Progenitor cell of endocrine pancreas (in vitro differentiated cells): Measurements from ENCODE around the gene ABR. TPM values are rescaled to one million over a fixed set of nuclear protein-coding genes. Genes with fewer than 3 reads are reported as not detected.

Source experiments
- DNase-seq: peaks from one replicate; pipeline ENCODE4 v3.0.0; 2021; ENCODE audit warnings: low spot score; ENCODE audit not compliant: unreplicated experiment
- H3K27ac Mint-ChIP-seq: 2 replicates; pipeline ENCODE4 v1.8.0; 2021; ENCODE audit warnings: mild to moderate bottlenecking, moderate library complexity, mixed read lengths
- H3K27me3 Mint-ChIP-seq: 2 replicates; pipeline ENCODE4 v1.8.0; 2021; ENCODE audit warnings: mixed read lengths
- H3K36me3 Mint-ChIP-seq: 2 replicates; pipeline ENCODE4 v1.8.0; 2022; ENCODE audit warnings: mixed read lengths; ENCODE audit not compliant: insufficient read depth
- H3K4me1 Mint-ChIP-seq: 2 replicates; pipeline ENCODE4 v1.8.0; 2021; ENCODE audit warnings: low read depth, mixed read lengths
- H3K4me3 Mint-ChIP-seq: 2 replicates; pipeline ENCODE4 v1.8.0; 2021; ENCODE audit warnings: low read depth, mild to moderate bottlenecking, moderate library complexity, mixed read lengths
- H3K9me3 Mint-ChIP-seq: 2 replicates; pipeline ENCODE4 v1.8.0; 2021; ENCODE audit warnings: low read depth, mixed read lengths
- total RNA-seq: library from RNA; stranded (reverse); gene quantifications from 2 replicates; pipeline ENCODE4 v1.2.1, GENCODE V29; 2021
- TF ChIP-seq, protein P1 (sequence below): fragments of 200-600 bp; sonication (generic); IDR thresholded peaks from one replicate; pipeline ENCODE4 v1.5.0; 2021; ENCODE audit warnings: antibody characterized with exemption, mild to moderate bottlenecking; ENCODE audit not compliant: unreplicated experiment

Gene ABR
- total RNA-seq, 1 donor from 2014 or later: 61.0 TPM

DNA sequence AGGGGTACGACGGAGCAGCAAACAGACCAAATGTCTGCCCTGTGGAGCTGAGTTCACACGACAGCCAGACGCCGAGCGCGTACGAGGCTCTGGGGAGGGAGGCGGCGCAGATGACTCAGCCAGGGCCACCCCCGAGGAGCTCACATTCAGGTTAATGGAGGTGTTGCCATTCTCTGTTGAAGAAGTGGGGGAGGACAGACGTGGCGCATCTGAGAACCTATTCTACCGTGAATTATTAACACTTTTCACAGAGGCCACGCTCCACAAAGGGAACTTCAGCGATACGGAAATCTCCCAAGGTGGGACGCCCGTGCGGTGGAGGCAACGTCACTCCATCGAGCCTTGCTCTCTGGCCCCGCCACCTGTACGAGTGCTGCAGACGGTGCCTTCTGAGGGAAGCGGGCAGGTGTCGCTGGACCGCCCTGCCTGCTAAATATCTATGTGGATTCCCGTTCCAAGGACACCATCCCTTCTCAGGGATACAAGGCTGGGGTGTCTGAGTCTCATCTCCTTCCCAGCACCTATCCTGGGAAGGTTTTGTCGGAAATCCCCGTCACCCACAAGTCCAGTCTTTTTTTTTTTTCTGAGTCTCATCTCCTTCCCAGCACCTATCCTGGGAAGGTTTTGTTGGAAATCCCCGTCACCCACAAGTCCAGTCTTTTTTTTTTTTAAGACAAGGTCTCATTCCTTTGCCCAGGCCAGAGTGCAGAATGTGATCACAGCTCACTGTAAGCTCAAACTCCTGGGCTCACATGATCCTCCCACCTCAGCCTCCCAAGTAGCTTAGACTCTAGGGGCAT lies 19.0 kb downstream of the ABR start:
- Mint-ChIP-seq H3K4me1 (no peaks in the 10 kb centered on the region), H3K36me3 (peaks cover 3% of the 10 kb centered on the region), H3K27me3 (no peaks in the 10 kb centered on the region), H3K9me3 (no peaks in the 10 kb centered on the region), H3K4me3 (no peak overlapping the region), H3K27ac (no peak overlapping the region)
- no peak for DNase-seq
- TF ChIP-seq, protein P1, sequence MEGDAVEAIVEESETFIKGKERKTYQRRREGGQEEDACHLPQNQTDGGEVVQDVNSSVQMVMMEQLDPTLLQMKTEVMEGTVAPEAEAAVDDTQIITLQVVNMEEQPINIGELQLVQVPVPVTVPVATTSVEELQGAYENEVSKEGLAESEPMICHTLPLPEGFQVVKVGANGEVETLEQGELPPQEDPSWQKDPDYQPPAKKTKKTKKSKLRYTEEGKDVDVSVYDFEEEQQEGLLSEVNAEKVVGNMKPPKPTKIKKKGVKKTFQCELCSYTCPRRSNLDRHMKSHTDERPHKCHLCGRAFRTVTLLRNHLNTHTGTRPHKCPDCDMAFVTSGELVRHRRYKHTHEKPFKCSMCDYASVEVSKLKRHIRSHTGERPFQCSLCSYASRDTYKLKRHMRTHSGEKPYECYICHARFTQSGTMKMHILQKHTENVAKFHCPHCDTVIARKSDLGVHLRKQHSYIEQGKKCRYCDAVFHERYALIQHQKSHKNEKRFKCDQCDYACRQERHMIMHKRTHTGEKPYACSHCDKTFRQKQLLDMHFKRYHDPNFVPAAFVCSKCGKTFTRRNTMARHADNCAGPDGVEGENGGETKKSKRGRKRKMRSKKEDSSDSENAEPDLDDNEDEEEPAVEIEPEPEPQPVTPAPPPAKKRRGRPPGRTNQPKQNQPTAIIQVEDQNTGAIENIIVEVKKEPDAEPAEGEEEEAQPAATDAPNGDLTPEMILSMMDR: no peak

DNA sequence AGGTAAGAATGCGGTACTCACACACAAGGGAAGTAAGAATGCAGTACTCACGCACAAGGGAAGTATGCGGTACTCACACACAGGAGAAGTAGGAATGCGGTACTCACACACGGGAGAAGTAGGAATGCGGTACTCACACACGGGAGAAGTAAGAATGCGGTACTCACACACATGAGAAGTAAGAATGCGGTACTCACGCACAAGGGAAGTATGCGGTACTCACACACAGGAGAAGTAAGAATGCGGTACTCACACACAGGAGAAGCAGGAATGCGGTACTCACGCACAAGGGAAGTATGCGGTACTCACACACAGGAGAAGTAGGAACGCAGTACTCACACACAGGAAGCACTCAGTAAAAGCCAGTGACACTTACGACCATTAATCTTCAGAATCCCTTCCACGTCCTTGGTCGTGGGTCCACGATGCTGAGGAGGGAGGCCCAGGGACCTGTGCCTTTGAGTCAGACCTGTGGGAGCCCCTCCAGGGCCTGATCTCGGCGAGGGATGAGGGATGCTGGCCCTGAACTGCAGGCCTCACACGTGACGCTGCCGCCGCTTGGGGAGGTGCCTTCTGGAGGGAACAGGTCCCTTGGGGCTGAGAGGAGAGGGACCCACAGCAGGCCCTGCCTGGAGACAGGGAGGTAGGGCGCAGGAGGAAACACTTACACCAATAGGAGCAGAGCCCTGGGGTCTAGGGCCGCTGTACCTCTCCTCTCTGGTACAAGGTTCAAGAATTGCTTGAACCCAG lies 20.2 kb downstream of the ABR start:
- DNase-seq: no peak

DNA sequence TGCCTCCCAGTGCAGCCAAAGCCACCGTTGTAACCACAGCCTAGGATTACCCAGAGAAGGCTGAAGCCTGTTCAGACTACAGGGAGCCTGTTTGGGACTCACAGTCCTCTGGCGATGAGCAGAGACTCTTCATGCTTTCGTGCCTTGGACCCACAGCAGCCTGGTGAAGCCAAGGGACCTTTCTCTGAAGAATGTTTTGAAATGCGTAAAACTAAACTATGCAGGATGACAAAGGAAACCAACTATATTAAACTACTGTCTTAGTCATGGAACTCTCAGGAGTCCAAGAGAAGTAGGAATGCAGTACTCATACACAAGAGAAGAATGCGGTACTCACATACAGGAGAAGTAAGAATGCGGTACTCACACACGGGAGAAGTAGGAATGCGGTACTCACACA lies 20.9 kb downstream of the ABR start:
- H3K4me3 Mint-ChIP-seq: no peak overlapping the region
- H3K9me3 Mint-ChIP-seq: no peaks in the 10 kb centered on the region
- TF ChIP-seq, protein P1: no peak
- H3K4me1 Mint-ChIP-seq: no peaks in the 10 kb centered on the region
- no peak for DNase-seq
- H3K27me3 Mint-ChIP-seq: no peaks in the 10 kb centered on the region
- peaks cover 3% of the 10 kb centered on the region for H3K36me3 Mint-ChIP-seq
- no peak overlapping the region for H3K27ac Mint-ChIP-seq

More for the DNA sequence above, 20.2 kb downstream of the ABR start:
- Mint-ChIP-seq H3K9me3 (no peaks in the 10 kb centered on the region), H3K27me3 (no peaks in the 10 kb centered on the region), H3K36me3 (peaks cover 3% of the 10 kb centered on the region), H3K4me3 (no peak overlapping the region), H3K4me1 (no peaks in the 10 kb centered on the region), H3K27ac (no peak overlapping the region)
- TF ChIP-seq, protein P1: no peak

DNA sequence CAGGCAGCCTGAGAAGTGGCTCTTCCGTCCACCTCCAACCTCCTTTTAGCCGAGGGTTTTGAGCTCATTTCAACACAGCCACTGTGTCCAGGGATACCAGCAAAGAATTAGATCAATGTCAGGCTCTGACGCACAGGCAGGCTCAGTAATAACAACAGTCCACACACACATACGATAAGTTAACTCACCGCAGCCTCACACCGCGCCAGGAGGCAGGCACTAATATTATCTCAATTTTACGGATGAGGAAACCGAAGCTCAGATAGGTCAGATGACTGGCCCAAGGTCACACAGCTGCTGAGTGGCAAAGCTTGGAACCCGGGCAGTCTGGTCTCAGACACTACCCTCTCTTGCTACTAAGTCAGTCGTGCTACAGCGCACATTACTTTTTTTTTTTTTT lies 22.9 kb downstream of the ABR start:
- H3K4me1 Mint-ChIP-seq: no peaks in the 10 kb centered on the region
- H3K4me3 Mint-ChIP-seq: no peak overlapping the region
- H3K27me3 Mint-ChIP-seq: no peaks in the 10 kb centered on the region
- H3K36me3 Mint-ChIP-seq: peaks cover 3% of the 10 kb centered on the region
- no peak for DNase-seq
- no peaks in the 10 kb centered on the region for H3K9me3 Mint-ChIP-seq
- H3K27ac Mint-ChIP-seq: no peak overlapping the region
- TF ChIP-seq, protein P1: no peak

DNA sequence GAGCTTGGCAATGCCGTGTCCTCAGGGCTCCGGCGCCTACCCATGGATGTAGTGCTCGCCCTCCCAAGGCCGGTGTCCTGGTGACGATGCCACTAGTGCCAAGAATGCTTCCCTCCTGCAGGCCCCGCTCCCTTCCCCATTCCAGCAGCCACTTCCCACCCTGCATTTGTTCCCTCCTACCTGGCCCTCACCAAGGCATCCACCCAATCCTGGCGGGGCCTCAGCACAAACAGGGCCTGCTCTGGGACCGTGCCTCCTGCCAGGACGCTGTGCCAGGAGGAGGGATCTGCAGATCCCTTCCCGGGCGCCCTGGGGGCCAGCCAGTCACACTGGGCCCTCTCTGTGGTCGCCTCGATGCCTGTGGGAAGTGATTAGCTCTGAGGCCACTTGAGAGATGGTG lies 25.1 kb downstream of the ABR start:
- DNase-seq: no peak
- TF ChIP-seq, protein P1: no peak
- Mint-ChIP-seq H3K4me3 (no peak overlapping the region), H3K9me3 (no peaks in the 10 kb centered on the region), H3K27ac (no peak overlapping the region), H3K4me1 (no peaks in the 10 kb centered on the region), H3K36me3 (peaks cover 5% of the 10 kb centered on the region), H3K27me3 (no peaks in the 10 kb centered on the region)
